Fibroblast of lung (primary cell): ENCODE measurements around the gene MYBBP1A. TPM values are rescaled to one million over a fixed set of nuclear protein-coding genes. Genes with fewer than 3 reads are reported as not detected.

Experiments used
- DNase-seq, 2 donors: peaks; one replicate each; pipeline versions ENCODE4 v3.0.0 to v3.0.0-alpha.2; 2010; ENCODE audit warnings: low read depth in 2 of 2
- H2AFZ ChIP-seq: 2 replicates; pipeline ENCODE4 v1.5.1; 2012; ENCODE audit warnings: low read length, control low read depth, inconsistent platforms
- H3K27ac ChIP-seq: 2 replicates; pipeline ENCODE4 v1.5.1; 2011; ENCODE audit warnings: low read length, control low read depth; ENCODE audit not compliant: insufficient read depth
- H3K27me3 ChIP-seq: 2 replicates; pipeline ENCODE4 v1.5.1; 2011; ENCODE audit warnings: mild to moderate bottlenecking, low read length; ENCODE audit not compliant: control insufficient read depth, insufficient read depth
- H3K36me3 ChIP-seq: 2 replicates; pipeline ENCODE4 v1.5.1; 2011; ENCODE audit warnings: low read length; ENCODE audit not compliant: control insufficient read depth, insufficient read depth
- H3K4me1 ChIP-seq: 2 replicates; pipeline ENCODE4 v1.5.1; 2011; ENCODE audit warnings: low read length; ENCODE audit not compliant: control insufficient read depth, insufficient read depth; ENCODE audit errors: extremely low read depth
- H3K4me2 ChIP-seq: 2 replicates; pipeline ENCODE4 v1.5.1; 2011; ENCODE audit warnings: low read length, control low read depth; ENCODE audit not compliant: insufficient read depth; ENCODE audit errors: extremely low read depth
- H3K4me3 ChIP-seq, 4 experiments: fragments of 200-600 bp in 1 of 4; sonication (generic) in 1 of 4; replicated peaks in 1 of 4; 2 replicates each; pipeline ENCODE4 v1.5.1; 2011 to 2016; ENCODE audit warnings: low read length in 4 of 4, low read depth in 3 of 4, mild to moderate bottlenecking in 3 of 4, control low read depth in 2 of 4, inconsistent platforms in 1 of 4, mixed read lengths in 1 of 4; ENCODE audit not compliant: insufficient read depth in 1 of 4; ENCODE audit errors: control extremely low read depth in 1 of 4
- H3K79me2 ChIP-seq: 2 replicates; pipeline ENCODE4 v1.5.1; 2012; ENCODE audit warnings: mild to moderate bottlenecking, low read length, inconsistent platforms; ENCODE audit not compliant: control insufficient read depth, insufficient read depth
- H3K9ac ChIP-seq: 2 replicates; pipeline ENCODE4 v1.5.1; 2011; ENCODE audit warnings: mild to moderate bottlenecking, low read length, control low read depth; ENCODE audit not compliant: insufficient read depth
- H3K9me3 ChIP-seq: 2 replicates; pipeline ENCODE4 v1.5.1; 2012; ENCODE audit warnings: low read depth, low read length; ENCODE audit not compliant: control insufficient read depth, insufficient read depth
- H4K20me1 ChIP-seq: 2 replicates; pipeline ENCODE4 v1.5.1; 2011; ENCODE audit warnings: low read length; ENCODE audit not compliant: control insufficient read depth, insufficient read depth; ENCODE audit errors: extremely low read depth
- CTCF ChIP-seq, 2 donors: IDR thresholded peaks in 1 of 2; conservative IDR thresholded peaks in 1 of 2; 1 replicate in 1 of 2; 2 replicates in 1 of 2; pipeline ENCODE4 v1.5.1; 2011 to 2012; ENCODE audit warnings: low read length in 2 of 2, control low read depth in 1 of 2, inconsistent platforms in 1 of 2, low read depth in 1 of 2, mild to moderate bottlenecking in 1 of 2
- EZH2 ChIP-seq: IDR thresholded peaks from 2 replicates; pipeline ENCODE4 v1.5.1; 2012; ENCODE audit warnings: low read length, control low read depth, mild to moderate bottlenecking; ENCODE audit errors: missing control alignments
- polyA plus RNA-seq, 2 donors: library from polyadenylated mRNA; depleted of rRNA in 1 of 2; stranded (reverse) in 1 of 2; unstranded in 1 of 2; fragments of >200 nt; gene quantifications; 2 replicates each; pipeline ENCODE4 v1.2.1, GENCODE V29; 2011 to 2012; ENCODE audit warnings: missing spikeins in 1 of 2
- total RNA-seq: library from RNA; depleted of rRNA; stranded (reverse); fragments of >200 nt; gene quantifications from 2 replicates; pipeline ENCODE4 v1.2.1, GENCODE V29; 2014

The MYBBP1A gene
- total and polyA plus RNA-seq, 2 donors (not counting 1 experiment from before 2014, with no cell fraction given), result 14.1 to 28.6 TPM

GRCh38 chr17:4542726-4543191 lies 12.4 kb downstream of the MYBBP1A start:
- peaks cover 25% of the 10 kb centered on the region for H3K36me3 ChIP-seq
- DNase-seq, result no peak
- no peak overlapping the region for H3K9ac ChIP-seq
- no peaks in the 10 kb centered on the region for H3K79me2 ChIP-seq
- no peaks in the 10 kb centered on the region for H3K4me1 ChIP-seq
- H3K4me3 ChIP-seq, result no peak overlapping the region
- no peak overlapping the region for H3K4me2 ChIP-seq
- H4K20me1 ChIP-seq, result no peaks in the 10 kb centered on the region
- TF ChIP-seq CTCF (conservative IDR thresholded peaks at IDR 0.05 in 1 of 2, IDR thresholded peaks at IDR 0.05 in 1 of 2; ENCODE audit: low read depth in 1 of 2, low read length in 2 of 2), result no peak
- no peak for TF ChIP-seq EZH2
- no peaks in the 10 kb centered on the region for H3K27me3 ChIP-seq
- H2AFZ ChIP-seq, result no peak overlapping the region
- H3K9me3 ChIP-seq, result no peaks in the 10 kb centered on the region
- H3K27ac ChIP-seq, result no peak overlapping the region

- no peaks in the 10 kb centered on the region for H3K4me1 ChIP-seq
- no peaks in the 10 kb centered on the region for H3K79me2 ChIP-seq
- no peak overlapping the region for H3K4me3 ChIP-seq
- no peak overlapping the region for H3K4me2 ChIP-seq
- H3K9me3 ChIP-seq, result no peaks in the 10 kb centered on the region
- H3K36me3 ChIP-seq, result peaks cover 26% of the 10 kb centered on the region
- H2AFZ ChIP-seq, result no peak overlapping the region
- DNase-seq, result no peak
- H3K9ac ChIP-seq, result no peak overlapping the region
- H3K27ac ChIP-seq, result no peak overlapping the region
- H4K20me1 ChIP-seq, result no peaks in the 10 kb centered on the region
- H3K27me3 ChIP-seq, result no peaks in the 10 kb centered on the region
- TF ChIP-seq EZH2, result no peak
- TF ChIP-seq CTCF (conservative IDR thresholded peaks at IDR 0.05 in 1 of 2, IDR thresholded peaks at IDR 0.05 in 1 of 2; ENCODE audit: low read depth in 1 of 2, low read length in 2 of 2), result no peak
These were observed 13.0 kb downstream of the MYBBP1A start for GRCh38 chr17:4542003-4542725.

- no peak overlapping the region for H2AFZ ChIP-seq
- H3K27me3 ChIP-seq, result no peaks in the 10 kb centered on the region
- no peaks in the 10 kb centered on the region for H3K79me2 ChIP-seq
- no peak overlapping the region for H3K27ac ChIP-seq
- no peaks in the 10 kb centered on the region for H4K20me1 ChIP-seq
- no peaks in the 10 kb centered on the region for H3K4me1 ChIP-seq
- H3K36me3 ChIP-seq, result peaks cover 26% of the 10 kb centered on the region
- no peak for DNase-seq
- H3K9ac ChIP-seq, result no peak overlapping the region
- H3K4me2 ChIP-seq, result no peak overlapping the region
- no peaks in the 10 kb centered on the region for H3K9me3 ChIP-seq
- TF ChIP-seq EZH2, result no peak
- no peak for TF ChIP-seq CTCF (conservative IDR thresholded peaks at IDR 0.05 in 1 of 2, IDR thresholded peaks at IDR 0.05 in 1 of 2; ENCODE audit: low read depth in 1 of 2, low read length in 2 of 2)
- H3K4me3 ChIP-seq, result no peak overlapping the region
These were observed 13.7 kb downstream of the MYBBP1A start for GRCh38 chr17:4541328-4542002.
